Spleen (tissue), 7 donors: ENCODE results near the gene SMIM36.

ENCODE experiments used
- POLR2A ChIP-seq, 3 donors: fragments of 450-650 bp; IDR thresholded peaks; one replicate each; pipeline ENCODE4 v1.5.1; 2017; ENCODE audit warnings: antibody characterized with exemption in 3 of 3, mild to moderate bottlenecking in 1 of 3
- POLR2AphosphoS5 ChIP-seq, 3 donors: sonication (generic); formaldehyde crosslinking; IDR thresholded peaks; one replicate each; pipeline ENCODE4 v1.5.1; 2017; ENCODE audit warnings: antibody characterized with exemption in 3 of 3
- TF ChIP-seq, protein P1 (sequence below), 11 experiments: fragments of 200-600 bp in 7 of 11; fragments of 450-650 bp in 4 of 11; sonication (generic) in 4 of 11; IDR thresholded peaks in 8 of 11; conservative IDR thresholded peaks in 3 of 11; 1 replicate in 7 of 11; 2 replicates in 4 of 11; pipeline versions ENCODE4 v1.4.0 to v1.8.0; 2016 to 2021; ENCODE audit warnings: antibody characterized with exemption in 11 of 11, inconsistent platforms in 4 of 11, mild to moderate bottlenecking in 1 of 11
- donor health status: DM: no; HTN: no; CAD: no; lungs with moderate emphysema.
- donor health status: DM: no; HTN: no; CAD: no.
- donor health status: DM: no; HTN: no; CAD: no.

DNA sequence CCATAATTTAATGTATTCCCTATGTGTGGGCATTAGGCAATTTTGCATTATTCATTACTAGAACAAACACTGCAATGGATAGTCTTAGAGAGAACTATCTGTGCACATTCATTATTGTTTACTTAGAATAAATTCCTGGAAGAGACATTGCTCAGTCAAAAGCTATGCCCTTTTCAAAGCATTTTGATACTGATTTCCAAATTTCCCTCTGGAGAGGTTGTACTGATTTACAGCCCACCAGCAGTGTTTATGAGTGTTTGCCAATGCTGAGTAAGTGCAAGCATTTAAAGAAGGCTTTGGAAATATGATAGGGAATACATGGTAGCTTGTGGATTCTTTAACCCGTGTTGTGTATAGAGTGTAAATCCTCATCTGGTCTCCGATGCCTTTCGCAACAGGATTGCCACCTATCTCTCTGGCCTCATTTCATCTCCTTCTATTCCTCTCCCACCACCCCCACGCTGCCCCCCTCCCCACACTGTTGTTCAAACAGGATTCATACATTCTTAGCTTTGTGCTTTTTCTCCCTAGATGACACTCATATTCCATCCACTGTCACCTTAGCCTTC lies 56.3 kb downstream of the SMIM36 start:
- TF ChIP-seq, protein P1, sequence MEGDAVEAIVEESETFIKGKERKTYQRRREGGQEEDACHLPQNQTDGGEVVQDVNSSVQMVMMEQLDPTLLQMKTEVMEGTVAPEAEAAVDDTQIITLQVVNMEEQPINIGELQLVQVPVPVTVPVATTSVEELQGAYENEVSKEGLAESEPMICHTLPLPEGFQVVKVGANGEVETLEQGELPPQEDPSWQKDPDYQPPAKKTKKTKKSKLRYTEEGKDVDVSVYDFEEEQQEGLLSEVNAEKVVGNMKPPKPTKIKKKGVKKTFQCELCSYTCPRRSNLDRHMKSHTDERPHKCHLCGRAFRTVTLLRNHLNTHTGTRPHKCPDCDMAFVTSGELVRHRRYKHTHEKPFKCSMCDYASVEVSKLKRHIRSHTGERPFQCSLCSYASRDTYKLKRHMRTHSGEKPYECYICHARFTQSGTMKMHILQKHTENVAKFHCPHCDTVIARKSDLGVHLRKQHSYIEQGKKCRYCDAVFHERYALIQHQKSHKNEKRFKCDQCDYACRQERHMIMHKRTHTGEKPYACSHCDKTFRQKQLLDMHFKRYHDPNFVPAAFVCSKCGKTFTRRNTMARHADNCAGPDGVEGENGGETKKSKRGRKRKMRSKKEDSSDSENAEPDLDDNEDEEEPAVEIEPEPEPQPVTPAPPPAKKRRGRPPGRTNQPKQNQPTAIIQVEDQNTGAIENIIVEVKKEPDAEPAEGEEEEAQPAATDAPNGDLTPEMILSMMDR (IDR thresholded peaks at IDR 0.05 in 8 of 11, conservative IDR thresholded peaks at IDR 0.05 in 3 of 11) = no peak
- no peak for TF ChIP-seq POLR2AphosphoS5 (IDR thresholded peaks at IDR 0.05)
- TF ChIP-seq POLR2A (IDR thresholded peaks at IDR 0.05) = no peak
